Dendritic cell treated with granulocyte-macrophage colony-stimulating factor and Interleukin-4, amounts not matched to agents 40 ng/mL and 50 ng/mL, for 4 days (primary cell): Measurements from ENCODE around the gene ITGA5.
"Not testable (repeated sequence)": the region's sequence is repeated elsewhere in the genome, so short reads cannot be mapped to it uniquely, and the experiment has no call there.

Source experiments
- H3K27ac Mint-ChIP-seq: one replicate; pipeline ENCODE4 v1.8.0; 2022; ENCODE audit warnings: mild to moderate bottlenecking, mixed read lengths
- H3K27me3 Mint-ChIP-seq: one replicate; pipeline ENCODE4 v1.8.0; 2022; ENCODE audit warnings: mild to moderate bottlenecking, mixed read lengths
- H3K36me3 Mint-ChIP-seq: one replicate; pipeline ENCODE4 v1.8.0; 2022; ENCODE audit warnings: low read depth, mixed read lengths
- H3K4me1 Mint-ChIP-seq: one replicate; pipeline ENCODE4 v1.8.0; 2022; ENCODE audit warnings: low read depth, mixed read lengths
- H3K4me3 Mint-ChIP-seq: one replicate; pipeline ENCODE4 v1.8.0; 2022; ENCODE audit warnings: mild to moderate bottlenecking, moderate library complexity, mixed read lengths
- H3K9me3 Mint-ChIP-seq: one replicate; pipeline ENCODE4 v1.8.0; 2022; ENCODE audit warnings: mixed read lengths
- intact Hi-C: fragments of 100-400 bp; cut with micrococcal nuclease; formaldehyde crosslinking; loops from one replicate; pipeline ENCODE4 v1.15.0; 2022

The ITGA5 gene

DNA sequence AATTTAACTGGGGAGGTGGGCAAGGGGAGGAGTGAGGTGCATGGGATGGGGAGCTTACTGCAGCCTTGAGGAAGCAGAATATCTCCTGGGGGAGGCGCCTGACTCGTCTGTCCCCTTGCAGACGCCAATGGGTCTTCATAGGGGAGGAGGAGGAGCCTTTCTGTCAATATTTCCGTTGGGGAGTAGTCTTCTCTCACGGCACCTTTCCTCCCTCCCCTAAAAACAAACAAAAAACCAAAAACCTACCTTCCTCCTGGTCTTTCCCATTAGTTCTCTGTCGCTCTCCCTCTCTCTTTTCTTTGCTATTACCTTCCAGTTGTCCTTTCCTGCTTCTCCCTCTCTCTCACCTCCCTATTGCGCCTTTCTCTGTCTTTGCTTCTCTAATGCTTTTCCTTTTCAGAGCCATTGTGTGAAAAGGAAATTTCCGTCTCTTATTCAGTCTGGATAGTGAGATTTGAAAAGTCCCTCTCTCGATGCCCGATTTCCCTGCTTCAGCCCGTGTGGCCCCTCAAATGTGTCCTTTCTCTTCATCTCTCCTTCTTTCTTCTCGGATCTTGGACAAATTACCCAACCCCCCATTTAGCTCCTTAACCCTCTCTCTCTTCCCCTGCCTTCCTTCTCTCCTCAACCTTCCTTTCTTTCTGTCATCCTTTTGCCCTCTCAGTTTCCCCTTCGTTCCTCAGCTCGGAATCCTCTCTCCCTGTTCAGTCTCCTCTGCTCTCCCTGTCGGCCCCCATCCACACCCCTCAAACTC lies 60.7 kb downstream of the ITGA5 start:
- intact Hi-C loops, result no loop called here
- Mint-ChIP-seq H3K4me3 (no peak overlapping the region), H3K27me3 (no peaks in the 10 kb centered on the region), H3K4me1 (peaks cover 22% of the 10 kb centered on the region), H3K9me3 (no peaks in the 10 kb centered on the region), H3K36me3 (no peaks in the 10 kb centered on the region), H3K27ac (no peak overlapping the region)

GRCh38 chr12:54357506-54358190 lies 61.4 kb downstream of the ITGA5 start:
- Mint-ChIP-seq H3K4me1 (peaks cover 15% of the 10 kb centered on the region), H3K36me3 (no peaks in the 10 kb centered on the region), H3K4me3 (no peak overlapping the region), H3K27ac (no peak overlapping the region), H3K27me3 (no peaks in the 10 kb centered on the region), H3K9me3 (no peaks in the 10 kb centered on the region)
- intact Hi-C loops, result no loop called here

- Mint-ChIP-seq H3K27ac (no peak overlapping the region), H3K36me3 (peaks cover 5% of the 10 kb centered on the region), H3K4me1 (peaks cover 15% of the 10 kb centered on the region), H3K9me3 (no peaks in the 10 kb centered on the region), H3K27me3 (no peaks in the 10 kb centered on the region), H3K4me3 (no peak overlapping the region)
- intact Hi-C loops, result no loop called here
These were observed 62.1 kb downstream of the ITGA5 start for GRCh38 chr12:54356951-54357356.

- intact Hi-C loops, result no loop called here
- Mint-ChIP-seq H3K27me3 (peaks cover 2% of the 10 kb centered on the region), H3K36me3 (peaks cover 13% of the 10 kb centered on the region), H3K27ac (no peak overlapping the region), H3K9me3 (no peaks in the 10 kb centered on the region), H3K4me3 (no peak overlapping the region), H3K4me1 (peaks cover 23% of the 10 kb centered on the region)
These were observed 62.8 kb downstream of the ITGA5 start for GRCh38 chr12:54356228-54356627.

GRCh38 chr12:54355104-54355815 lies 63.8 kb downstream of the ITGA5 start:
- peaks cover 22% of the 10 kb centered on the region for H3K36me3 Mint-ChIP-seq
- no peak overlapping the region for H3K4me3 Mint-ChIP-seq
- peaks cover 20% of the 10 kb centered on the region for H3K4me1 Mint-ChIP-seq
- H3K27ac Mint-ChIP-seq, result no peak overlapping the region
- H3K9me3 Mint-ChIP-seq, result no peaks in the 10 kb centered on the region
- intact Hi-C loops, result no loop called here
- peaks cover 2% of the 10 kb centered on the region for H3K27me3 Mint-ChIP-seq

- H3K4me3 Mint-ChIP-seq, H3K27me3 Mint-ChIP-seq, H3K27ac Mint-ChIP-seq, intact Hi-C loops, H3K9me3 Mint-ChIP-seq: not testable (repeated sequence)
- Mint-ChIP-seq H3K36me3 (peaks cover 32% of the 10 kb centered on the region), H3K4me1 (peaks cover 22% of the 10 kb centered on the region)
These were observed 64.8 kb downstream of the ITGA5 start for GRCh38 chr12:54354271-54354670.

DNA sequence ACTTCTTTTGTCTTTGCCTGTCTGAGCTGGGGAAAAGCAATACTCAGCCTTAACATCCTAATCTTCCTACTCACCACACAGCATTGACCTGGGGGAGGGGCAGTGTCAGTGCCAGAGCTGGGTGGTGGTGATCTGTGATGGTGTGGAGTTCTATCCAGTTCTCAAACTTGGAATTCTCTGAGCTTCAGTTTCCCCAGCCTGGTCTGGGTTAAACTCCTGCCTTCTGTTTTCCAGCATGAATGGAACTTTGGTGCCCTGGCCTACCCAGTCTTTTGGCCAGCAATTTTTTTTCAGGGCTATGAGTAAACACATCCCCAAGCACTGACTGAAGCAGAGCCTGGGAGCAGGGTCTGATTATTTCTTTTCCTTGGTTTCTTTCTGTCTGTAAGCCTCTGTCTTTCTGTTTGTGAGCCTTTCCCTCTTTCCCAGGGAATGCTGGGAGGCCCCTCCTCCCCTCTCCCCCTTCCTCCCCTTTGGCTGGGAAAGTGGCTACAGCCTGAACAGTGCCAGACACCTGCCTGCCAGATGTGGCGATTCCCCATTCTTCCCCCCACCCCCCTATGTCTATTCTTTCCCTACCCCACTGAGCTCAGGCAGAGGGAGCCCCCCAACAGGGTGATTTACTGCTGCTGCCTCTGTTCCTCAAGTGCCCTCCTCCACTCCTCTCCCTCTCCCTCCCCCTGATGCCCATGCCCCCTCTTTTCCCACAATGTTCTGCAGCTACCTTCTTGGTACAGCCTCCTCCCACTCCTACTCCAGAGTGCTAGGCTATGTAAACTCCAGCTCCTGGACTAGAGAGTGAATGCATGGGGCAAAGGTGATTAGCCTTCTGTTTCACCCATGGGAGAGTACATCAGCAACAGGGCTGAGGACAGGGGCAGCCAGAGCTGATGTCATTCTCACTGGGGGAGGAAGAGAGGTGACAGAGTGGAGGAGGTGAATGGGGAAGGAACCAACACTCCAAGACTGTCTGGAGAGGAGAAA lies 65.9 kb downstream of the ITGA5 start:
- Mint-ChIP-seq H3K9me3 (no peaks in the 10 kb centered on the region), H3K27me3 (peaks cover 2% of the 10 kb centered on the region), H3K4me1 (peaks cover 22% of the 10 kb centered on the region), H3K27ac (no peak overlapping the region), H3K36me3 (peaks cover 43% of the 10 kb centered on the region), H3K4me3 (no peak overlapping the region)
- intact Hi-C loops, result no loop called here

DNA sequence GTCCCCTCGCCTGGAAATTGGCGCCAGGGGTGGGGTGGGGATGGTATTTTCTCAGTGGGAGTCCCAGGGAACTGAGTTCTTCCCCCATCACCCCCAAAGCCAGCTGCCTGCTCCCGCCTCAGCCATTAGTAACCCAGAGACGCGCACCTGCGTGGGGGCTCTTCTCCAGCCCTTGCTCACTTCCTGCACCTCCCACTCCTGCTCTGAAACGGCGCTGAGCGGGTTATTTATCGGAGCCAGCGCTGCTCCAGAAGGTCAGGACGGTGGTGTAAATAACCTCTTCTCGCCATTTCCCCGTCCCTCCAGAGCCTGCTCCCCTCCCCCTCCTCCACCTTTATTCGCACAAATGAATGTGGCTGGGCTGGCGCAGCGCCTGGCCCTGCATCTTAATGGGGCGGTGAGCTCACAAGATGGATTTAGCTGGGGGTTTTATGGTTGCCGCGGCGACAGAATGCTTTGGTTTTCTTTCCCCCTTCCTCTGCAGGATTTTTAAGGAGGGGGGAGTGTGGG lies 67.0 kb downstream of the ITGA5 start:
- intact Hi-C loops, result no loop called here
- H3K36me3 Mint-ChIP-seq, result peaks cover 54% of the 10 kb centered on the region
- H3K4me1 Mint-ChIP-seq, result peaks cover 22% of the 10 kb centered on the region
- H3K27ac Mint-ChIP-seq, result no peak overlapping the region
- H3K4me3 Mint-ChIP-seq, result no peak overlapping the region
- H3K27me3 Mint-ChIP-seq, result peaks cover 2% of the 10 kb centered on the region
- no peaks in the 10 kb centered on the region for H3K9me3 Mint-ChIP-seq

- H3K4me1 Mint-ChIP-seq, result peaks cover 18% of the 10 kb centered on the region
- no peaks in the 10 kb centered on the region for H3K9me3 Mint-ChIP-seq
- intact Hi-C loops, result no loop called here
- no peak overlapping the region for H3K4me3 Mint-ChIP-seq
- H3K27ac Mint-ChIP-seq, result no peak overlapping the region
- H3K27me3 Mint-ChIP-seq, result peaks cover 2% of the 10 kb centered on the region
- peaks cover 61% of the 10 kb centered on the region for H3K36me3 Mint-ChIP-seq
These were observed 67.7 kb downstream of the ITGA5 start for GRCh38 chr12:54351341-54351740.

- intact Hi-C loops, result no loop called here
- no peak overlapping the region for H3K4me3 Mint-ChIP-seq
These were observed 68.3 kb downstream of the ITGA5 start for GRCh38 chr12:54350743-54351142.

DNA sequence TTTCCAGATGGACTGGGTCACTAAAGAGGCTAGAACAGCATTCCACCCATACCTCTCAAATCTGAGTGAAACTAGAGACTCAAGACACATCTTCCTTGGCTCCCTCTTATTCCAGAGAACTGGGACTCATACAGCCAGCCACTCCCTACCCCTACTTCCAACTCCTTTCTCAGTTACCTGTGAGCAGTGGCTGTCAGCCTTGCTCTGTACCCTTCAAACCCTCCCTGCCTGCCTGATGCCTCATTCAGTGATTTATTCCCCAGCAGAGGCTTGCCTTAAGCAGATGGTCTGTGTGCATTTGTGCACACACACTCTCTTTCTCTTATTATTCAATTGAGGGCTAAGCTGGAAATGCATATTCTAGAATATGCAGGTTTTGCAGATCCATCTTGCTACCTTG lies 69.4 kb downstream of the ITGA5 start:
- Mint-ChIP-seq H3K36me3 (peaks cover 77% of the 10 kb centered on the region), H3K27me3 (peaks cover 2% of the 10 kb centered on the region), H3K4me3 (no peak overlapping the region), H3K27ac (no peak overlapping the region), H3K4me1 (peaks cover 27% of the 10 kb centered on the region), H3K9me3 (no peaks in the 10 kb centered on the region)
- intact Hi-C loops, result no loop called here

More at GRCh38 chr12:54350743-54351142, 68.3 kb downstream of the ITGA5 start:
- Mint-ChIP-seq H3K9me3 (no peaks in the 10 kb centered on the region), H3K27ac (no peak overlapping the region), H3K4me1 (peaks cover 18% of the 10 kb centered on the region), H3K27me3 (peaks cover 2% of the 10 kb centered on the region), H3K36me3 (peaks cover 67% of the 10 kb centered on the region)

- Mint-ChIP-seq H3K36me3 (peaks cover 82% of the 10 kb centered on the region), H3K4me1 (peaks cover 27% of the 10 kb centered on the region), H3K4me3 (no peak overlapping the region), H3K27me3 (peaks cover 2% of the 10 kb centered on the region), H3K27ac (no peak overlapping the region), H3K9me3 (no peaks in the 10 kb centered on the region)
- intact Hi-C loops, result no loop called here
These were observed 70.0 kb downstream of the ITGA5 start for GRCh38 chr12:54349036-54349435.
